HCT116 (cell line): Measurements from ENCODE around the gene LRFN2.

Experiments
- SIN3A ChIP-seq: IDR thresholded peaks from 2 replicates; pipeline ENCODE4 v1.6.1; 2012; ENCODE audit warnings: low read depth
- YY1 ChIP-seq: IDR thresholded peaks from 2 replicates; pipeline ENCODE4 v1.6.1; 2011; ENCODE audit warnings: low read length, low read depth, moderate library complexity, mild to moderate bottlenecking; ENCODE audit not compliant: insufficient replicate concordance; ENCODE audit errors: extremely low read depth
- TF ChIP-seq, protein P1 (sequence below), 3 experiments: fragments of 200-600 bp in 1 of 3; sonication (generic) in 1 of 3; IDR thresholded peaks in 2 of 3; conservative IDR thresholded peaks in 1 of 3; 2 replicates each; pipeline ENCODE4 v1.5.1; 2012 to 2017; ENCODE audit warnings: low read depth in 2 of 3, low read length in 2 of 3, antibody characterized with exemption in 1 of 3, borderline replicate concordance in 1 of 3, control low read depth in 1 of 3, mild to moderate bottlenecking in 1 of 3, mixed read lengths in 1 of 3, mixed run types in 1 of 3, moderate library complexity in 1 of 3; ENCODE audit not compliant: insufficient read depth in 1 of 3
- TF ChIP-seq, protein P2 (sequence below): IDR thresholded peaks from 2 replicates; pipeline ENCODE4 v1.6.1; 2012

DNA sequence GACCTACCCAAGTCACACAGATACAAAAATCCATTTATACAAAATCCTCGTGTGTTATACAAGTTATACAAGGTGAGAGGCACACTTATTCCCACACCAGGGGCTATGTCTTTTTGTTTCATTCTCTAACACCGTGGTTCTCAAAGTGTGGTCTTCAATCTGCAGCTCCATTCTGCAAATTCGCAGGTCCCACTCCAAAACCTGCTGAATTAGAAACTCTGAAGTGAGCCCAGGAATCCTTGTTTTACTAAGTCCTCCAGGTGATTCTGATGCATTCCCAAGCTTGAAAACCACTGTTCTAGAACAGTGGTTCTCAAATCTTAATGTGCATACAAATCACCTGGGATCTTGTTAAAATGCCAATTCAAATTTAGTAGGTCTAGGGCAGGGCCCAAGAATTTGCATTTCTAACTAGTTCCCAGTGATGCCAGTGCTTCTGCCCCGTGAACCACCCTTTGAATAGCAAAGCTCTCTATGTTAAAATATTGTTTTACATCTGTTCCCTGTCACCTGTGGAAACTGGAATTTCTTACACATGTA, 35.1 kb downstream of the LRFN2 start:
- TF ChIP-seq YY1 (no peak), SIN3A (no peak)
- TF ChIP-seq, protein P1, sequence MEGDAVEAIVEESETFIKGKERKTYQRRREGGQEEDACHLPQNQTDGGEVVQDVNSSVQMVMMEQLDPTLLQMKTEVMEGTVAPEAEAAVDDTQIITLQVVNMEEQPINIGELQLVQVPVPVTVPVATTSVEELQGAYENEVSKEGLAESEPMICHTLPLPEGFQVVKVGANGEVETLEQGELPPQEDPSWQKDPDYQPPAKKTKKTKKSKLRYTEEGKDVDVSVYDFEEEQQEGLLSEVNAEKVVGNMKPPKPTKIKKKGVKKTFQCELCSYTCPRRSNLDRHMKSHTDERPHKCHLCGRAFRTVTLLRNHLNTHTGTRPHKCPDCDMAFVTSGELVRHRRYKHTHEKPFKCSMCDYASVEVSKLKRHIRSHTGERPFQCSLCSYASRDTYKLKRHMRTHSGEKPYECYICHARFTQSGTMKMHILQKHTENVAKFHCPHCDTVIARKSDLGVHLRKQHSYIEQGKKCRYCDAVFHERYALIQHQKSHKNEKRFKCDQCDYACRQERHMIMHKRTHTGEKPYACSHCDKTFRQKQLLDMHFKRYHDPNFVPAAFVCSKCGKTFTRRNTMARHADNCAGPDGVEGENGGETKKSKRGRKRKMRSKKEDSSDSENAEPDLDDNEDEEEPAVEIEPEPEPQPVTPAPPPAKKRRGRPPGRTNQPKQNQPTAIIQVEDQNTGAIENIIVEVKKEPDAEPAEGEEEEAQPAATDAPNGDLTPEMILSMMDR (IDR thresholded peaks at IDR 0.05 in 2 of 3, conservative IDR thresholded peaks at IDR 0.05 in 1 of 3; ENCODE audit: borderline replicate concordance in 1 of 3, insufficient read depth in 1 of 3, low read depth in 2 of 3, low read length in 2 of 3) = no peak
- TF ChIP-seq, protein P2, sequence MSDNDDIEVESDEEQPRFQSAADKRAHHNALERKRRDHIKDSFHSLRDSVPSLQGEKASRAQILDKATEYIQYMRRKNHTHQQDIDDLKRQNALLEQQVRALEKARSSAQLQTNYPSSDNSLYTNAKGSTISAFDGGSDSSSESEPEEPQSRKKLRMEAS = no peak
